Activated T-cell treated with anti-CD3 and anti-CD28 coated beads for 48 hours (primary cell): Measurements from ENCODE around the gene ZCCHC14.
"Not testable (repeated sequence)": the region's sequence is repeated elsewhere in the genome, so short reads cannot be mapped to it uniquely, and the experiment has no call there.

Experiments used
- DNase-seq: peaks from one replicate; pipeline ENCODE4 v3.0.0-alpha.2; 2020; ENCODE audit warnings: low read depth

Gene ZCCHC14

DNA sequence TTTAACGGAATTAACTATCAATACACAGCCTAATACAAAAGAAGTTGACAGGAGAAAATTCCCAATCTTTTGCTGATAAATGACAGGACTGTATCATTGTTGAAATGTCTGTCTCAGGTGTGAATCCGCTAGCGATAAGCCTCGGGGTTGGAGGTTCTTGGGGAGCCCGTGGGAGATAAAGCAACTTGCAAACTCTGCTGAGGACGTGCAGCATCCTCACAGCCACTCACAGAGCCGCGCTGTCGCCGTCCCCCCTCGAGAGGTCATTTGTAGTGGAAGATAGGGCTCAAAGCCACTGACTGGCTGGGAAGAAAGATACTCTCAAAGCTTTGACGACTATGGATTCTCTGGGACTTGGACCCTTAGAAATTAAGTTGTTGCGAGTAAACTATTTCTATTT lies 83.7 kb downstream of the ZCCHC14 start:
- no peak for DNase-seq

DNA sequence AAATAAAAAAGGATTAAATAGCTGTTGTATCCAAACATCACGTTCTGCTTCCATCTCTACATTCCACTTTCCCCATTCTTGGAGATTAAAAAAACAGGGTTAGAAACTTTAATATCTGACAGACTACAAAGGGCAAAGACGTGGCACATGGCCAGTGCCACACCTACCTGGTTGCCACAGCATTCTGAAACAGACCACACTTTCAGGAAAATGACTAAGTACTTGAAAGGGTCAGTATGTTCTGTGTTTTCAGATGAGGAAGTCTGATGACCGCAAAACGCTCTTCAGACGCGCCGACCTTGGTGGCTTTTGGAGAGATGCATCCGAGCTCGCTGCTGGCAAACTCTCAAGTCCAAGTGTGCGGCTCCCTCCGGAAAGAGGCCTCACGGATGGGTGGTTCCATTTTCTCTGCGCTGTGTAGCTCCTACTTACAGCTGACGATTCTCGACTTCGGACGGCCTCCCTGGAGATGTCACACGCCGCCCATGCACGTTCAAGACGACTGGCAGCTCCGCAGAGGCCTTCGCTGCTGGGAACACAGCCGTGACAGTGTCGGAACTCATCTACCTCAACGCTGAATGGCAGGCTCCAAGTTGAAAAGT lies 85.2 kb downstream of the ZCCHC14 start:
- DNase-seq: no peak

GRCh38 chr16:87406495-87407088 lies 86.2 kb downstream of the ZCCHC14 start:
- no peak for DNase-seq

DNA sequence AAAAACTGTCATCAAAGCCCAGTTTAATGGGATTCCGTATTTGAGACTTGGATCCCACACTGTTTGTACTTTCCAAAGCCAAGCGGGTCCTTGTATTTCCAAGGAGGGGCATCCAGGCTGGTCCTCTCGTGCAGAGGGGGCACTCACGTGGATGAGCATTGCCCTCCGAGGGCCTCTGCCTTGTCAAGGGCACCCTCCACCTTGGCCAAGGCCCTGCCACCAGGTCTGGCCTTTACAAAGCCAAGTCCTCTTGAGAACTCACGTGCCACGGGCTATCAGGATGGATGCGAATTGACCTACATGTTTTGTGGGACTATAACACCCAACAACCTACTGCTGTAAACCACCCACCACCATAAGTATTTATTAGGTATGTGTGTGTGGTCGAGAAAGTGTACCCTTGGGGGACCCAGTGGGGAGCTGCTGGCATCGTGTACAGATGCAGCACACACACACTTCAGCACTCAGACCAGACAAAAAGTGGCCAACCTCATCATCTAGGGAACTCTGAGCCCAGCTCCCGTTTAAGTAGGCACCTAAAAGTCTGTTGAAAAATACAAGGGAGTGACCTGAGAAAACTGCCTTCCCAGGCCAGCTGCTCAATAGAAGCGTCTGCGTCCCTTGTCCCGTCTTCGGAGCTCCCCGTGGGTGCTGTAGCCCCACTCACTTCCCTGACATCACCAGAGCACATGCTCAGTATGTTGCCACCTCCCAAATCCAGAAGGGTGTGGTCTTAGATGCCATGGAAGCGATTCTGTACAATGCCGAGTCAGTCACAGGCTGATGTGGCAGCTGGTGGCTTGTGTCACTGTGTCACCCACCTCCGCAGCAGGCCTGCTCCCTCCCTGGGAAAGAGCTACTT lies 87.8 kb downstream of the ZCCHC14 start:
- DNase-seq: no peak

- DNase-seq: no peak
Observed at GRCh38 chr16:87395181-87395842, 97.5 kb downstream of the ZCCHC14 start.

- DNase-seq: no peak
Observed at GRCh38 chr16:87393680-87394055, 99.2 kb downstream of the ZCCHC14 start.

GRCh38 chr16:87392821-87393679 lies 99.8 kb downstream of the ZCCHC14 start:
- no peak for DNase-seq

- DNase-seq: peak; percentile 100
Observed at GRCh38 chr16:87391950-87392820, 100.6 kb downstream of the ZCCHC14 start, which contains the start of gene MAP1LC3B. MAP1LC3B (plus strand) TSS chr16:87392336; CDS start chr16:87392428, 92 bp downstream.

- no peak for DNase-seq
Observed at GRCh38 chr16:87391324-87391949, 101.4 kb downstream of the ZCCHC14 start.

- DNase-seq: no peak
Observed at GRCh38 chr16:87390641-87391323, 102.0 kb downstream of the ZCCHC14 start.

- DNase-seq: not testable (repeated sequence)
Observed at GRCh38 chr16:87389914-87390313, 102.9 kb downstream of the ZCCHC14 start.

GRCh38 chr16:87389245-87389644 lies 103.6 kb downstream of the ZCCHC14 start:
- DNase-seq: no peak

GRCh38 chr16:87388818-87389134 lies 104.0 kb downstream of the ZCCHC14 start:
- DNase-seq: no peak

DNA sequence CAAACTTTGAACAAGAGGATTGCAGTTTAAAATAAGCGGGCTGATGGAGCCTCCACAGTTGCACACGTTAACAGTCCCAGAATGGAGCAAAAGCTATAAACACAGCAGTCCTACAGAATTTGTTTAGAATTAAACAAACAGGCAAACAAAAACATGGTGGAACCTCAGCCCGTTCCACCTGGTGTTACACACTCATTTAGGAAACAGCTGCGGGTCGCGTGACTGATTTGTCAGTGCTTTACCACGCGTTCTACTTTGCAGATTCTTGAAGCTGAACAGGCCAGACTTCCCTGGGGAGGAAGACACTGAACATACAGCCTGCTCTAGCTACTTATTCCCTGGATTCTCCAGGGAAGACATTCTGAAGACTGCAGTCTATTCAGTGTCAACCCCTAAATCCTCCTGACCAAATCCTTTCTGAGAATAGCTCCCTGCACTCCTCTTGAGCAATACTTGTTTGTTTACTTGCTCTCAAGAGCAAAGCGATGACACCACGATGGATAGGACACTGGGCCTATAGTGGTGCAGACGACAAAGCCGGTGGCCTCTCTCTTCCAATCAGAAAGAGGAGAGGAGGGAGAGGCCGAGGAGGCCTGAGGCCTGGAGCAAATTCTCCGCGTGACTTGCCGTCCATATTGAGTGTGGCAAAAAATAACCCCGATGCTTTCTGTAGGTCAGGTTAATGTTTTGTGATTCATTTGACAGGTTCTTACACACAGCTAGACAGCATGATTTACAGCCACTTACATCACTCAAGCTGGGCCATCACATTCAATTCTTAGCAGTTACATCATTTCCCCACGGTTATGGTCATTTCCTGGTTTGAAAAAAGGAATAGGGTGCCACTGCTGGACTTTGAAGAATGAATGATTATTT lies 104.6 kb downstream of the ZCCHC14 start:
- peak; percentile 75 for DNase-seq

DNA sequence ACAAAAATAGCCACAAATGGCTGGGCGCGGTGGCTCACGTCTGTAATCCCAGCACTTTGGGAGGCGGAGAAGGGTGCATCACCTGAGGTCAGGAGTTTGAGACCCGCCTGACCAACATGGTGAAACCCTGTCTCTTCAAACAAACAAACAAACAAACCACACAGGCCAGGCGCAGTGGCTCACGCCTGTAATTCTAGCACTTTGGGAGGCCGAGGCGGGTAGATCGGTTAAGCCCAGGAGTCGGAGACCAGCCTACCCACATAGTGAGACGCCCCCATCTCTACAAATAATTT lies 108.0 kb downstream of the ZCCHC14 start:
- not testable (repeated sequence) for DNase-seq

DNA sequence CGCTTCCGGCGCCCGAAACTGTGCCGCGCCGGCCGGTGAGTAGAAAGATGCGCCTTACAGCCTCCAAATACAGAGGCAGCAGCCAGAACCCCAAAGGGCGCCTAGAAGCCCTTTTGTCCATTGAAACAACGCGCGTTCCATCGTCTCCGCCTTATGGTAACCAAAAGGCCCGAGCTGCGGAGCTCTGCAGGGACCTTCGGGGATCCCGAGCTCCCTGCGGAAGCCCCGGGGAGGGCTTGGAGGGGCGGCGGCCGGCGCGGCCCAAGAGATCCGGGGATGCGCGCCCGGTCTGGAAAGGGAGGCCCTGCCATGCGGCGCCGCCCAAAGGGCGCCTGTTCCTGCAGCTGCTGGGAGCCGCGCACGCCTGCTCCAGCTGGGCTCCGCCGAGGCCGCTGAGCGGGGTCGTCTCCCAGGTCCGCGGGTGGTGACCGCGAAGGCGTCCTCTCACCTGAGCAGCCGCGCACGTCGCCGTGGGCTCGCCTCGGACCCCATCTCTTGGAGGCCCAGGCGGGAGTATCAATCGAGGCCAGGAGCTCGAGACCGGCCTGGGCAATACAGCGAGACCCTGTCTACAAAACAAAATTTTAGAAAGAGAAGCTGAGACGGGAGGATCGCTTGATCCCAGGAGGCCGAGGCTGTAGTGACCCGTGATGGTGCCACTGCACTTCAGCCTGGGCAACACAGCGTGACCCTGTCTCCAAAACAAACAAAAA lies 108.5 kb downstream of the ZCCHC14 start:
- DNase-seq: no peak

GRCh38 chr16:87383505-87384161 lies 109.2 kb downstream of the ZCCHC14 start, which contains the start of gene FBXO31:
FBXO31 (minus strand) TSS chr16:87383776; CDS start chr16:87383744, 32 bp downstream.
- peak; percentile 89 for DNase-seq
